ENCODE data around the gene ADCY5. TPM values are rescaled to one million over a fixed set of nuclear protein-coding genes. Genes with fewer than 3 reads are reported as not detected.

The ADCY5 gene
- total and polyA plus RNA-seq, 2 donors (not counting 1 experiment from before 2014, with no cell fraction given), result not detected

GRCh38 chr3:123338620-123339061, 110.2 kb downstream of the ADCY5 start:
- TF ChIP-seq CTCF (IDR thresholded peaks at IDR 0.05) (no peak), EZH2 (IDR thresholded peaks at IDR 0.05; ENCODE audit: borderline replicate concordance, insufficient read depth, low read depth, low read length, poor library complexity, severe bottlenecking) (no peak)
- intact Hi-C loops (cut with micrococcal nuclease), result no loop called here
- H3K4me1 Mint-ChIP-seq, result no peaks in the 10 kb centered on the region
- no peak for ATAC-seq (ENCODE audit: low read depth)
- Histone ChIP-seq H3K4me1 (ENCODE audit: control insufficient read depth in 2 of 2, insufficient read depth in 2 of 2, low read length in 2 of 2) (no peaks in the 10 kb centered on the region), H3K27ac (ENCODE audit: low read length in 2 of 2) (no peak overlapping the region), H3K9me3 (ENCODE audit: control extremely low read depth in 1 of 3, control insufficient read depth in 2 of 3, insufficient read depth in 1 of 3, low read length in 2 of 3) (no peaks in the 10 kb centered on the region), H4K20me1 (ENCODE audit: control insufficient read depth, insufficient read depth, low read length, poor library complexity, severe bottlenecking) (no peaks in the 10 kb centered on the region), H3K4me2 (replicated peaks; ENCODE audit: low read depth, low read length, poor library complexity, severe bottlenecking) (no peak overlapping the region), H3K9ac (ENCODE audit: low read length) (no peak overlapping the region), H3K4me3 (ENCODE audit: control extremely low read depth in 1 of 5, extremely low read depth in 1 of 5, insufficient read depth in 1 of 5, low read depth in 2 of 5, low read length in 4 of 5) (no peak overlapping the region), H3K36me3 (replicated peaks in 1 of 2; ENCODE audit: control extremely low read depth in 1 of 2, control insufficient read depth in 1 of 2, extremely low read depth in 1 of 2, insufficient read depth in 2 of 2, low read length in 1 of 2) (no peaks in the 10 kb centered on the region), H3K27me3 (replicated peaks in 1 of 4; ENCODE audit: control extremely low read depth in 1 of 4, control insufficient read depth in 3 of 4, insufficient read depth in 4 of 4, low read length in 3 of 4) (no peaks in the 10 kb centered on the region), H3K79me2 (ENCODE audit: control insufficient read depth, insufficient read depth, low read length) (no peaks in the 10 kb centered on the region), H2AFZ (ENCODE audit: insufficient read depth, low read depth, low read length, poor library complexity, severe bottlenecking) (no peak overlapping the region)
- WGBS (ENCODE audit: insufficient coverage), result 67% methylated on average over 5 of the region's 5 CpGs
- H3K4me3 Mint-ChIP-seq, result no peak overlapping the region
- no peaks in the 10 kb centered on the region for H3K9me3 Mint-ChIP-seq (ENCODE audit: insufficient read depth)
- CTCF ChIA-PET, result interaction anchor here (1.4 kb wide), 1 partner anchor 9 kb away, joined by 5 read pairs; no protein-coding TSS in a partner anchor
- DNase-seq, result no peak
- H3K27me3 Mint-ChIP-seq, result no peaks in the 10 kb centered on the region
- no peak overlapping the region for H3K27ac Mint-ChIP-seq
- POLR2A ChIA-PET, result no interaction called here

GRCh38 chr3:123337948-123338619, 110.8 kb downstream of the ADCY5 start:
- H3K9ac ChIP-seq (ENCODE audit: low read length), result no peak overlapping the region
- no peak overlapping the region for H2AFZ ChIP-seq (ENCODE audit: insufficient read depth, low read depth, low read length, poor library complexity, severe bottlenecking)
- no peak overlapping the region for H3K4me2 ChIP-seq (replicated peaks; ENCODE audit: low read depth, low read length, poor library complexity, severe bottlenecking)
- POLR2A ChIA-PET, result no interaction called here
- peaks cover 0 to 4% (median 0%) of the 10 kb centered on the region in 3 donors for H3K9me3 ChIP-seq (ENCODE audit: control extremely low read depth in 1 of 3, control insufficient read depth in 2 of 3, insufficient read depth in 1 of 3, low read length in 2 of 3)
- no peaks in the 10 kb centered on the region for H3K4me1 ChIP-seq (ENCODE audit: control insufficient read depth in 2 of 2, insufficient read depth in 2 of 2, low read length in 2 of 2)
- H4K20me1 ChIP-seq (ENCODE audit: control insufficient read depth, insufficient read depth, low read length, poor library complexity, severe bottlenecking), result no peaks in the 10 kb centered on the region
- no peak overlapping the region for H3K27ac ChIP-seq (ENCODE audit: low read length in 2 of 2)
- TF ChIP-seq CTCF (IDR thresholded peaks at IDR 0.05) (no peak), EZH2 (IDR thresholded peaks at IDR 0.05; ENCODE audit: borderline replicate concordance, insufficient read depth, low read depth, low read length, poor library complexity, severe bottlenecking) (no peak)
- DNase-seq (no peak), ATAC-seq (ENCODE audit: low read depth) (no peak)
- 75% methylated on average over 8 of the region's 8 CpGs for WGBS (ENCODE audit: insufficient coverage)
- H3K4me3 Mint-ChIP-seq, result no peak overlapping the region
- H3K4me1 Mint-ChIP-seq, result no peaks in the 10 kb centered on the region
- no peak overlapping the region for H3K4me3 ChIP-seq (ENCODE audit: control extremely low read depth in 1 of 5, extremely low read depth in 1 of 5, insufficient read depth in 1 of 5, low read depth in 2 of 5, low read length in 4 of 5)
- CTCF ChIA-PET, result interaction anchor here (1.4 kb wide), 1 partner anchor 8 kb away, joined by 5 read pairs; no protein-coding TSS in a partner anchor
- no peaks in the 10 kb centered on the region for H3K36me3 ChIP-seq (replicated peaks in 1 of 2; ENCODE audit: control extremely low read depth in 1 of 2, control insufficient read depth in 1 of 2, extremely low read depth in 1 of 2, insufficient read depth in 2 of 2, low read length in 1 of 2)
- no peaks in the 10 kb centered on the region for H3K79me2 ChIP-seq (ENCODE audit: control insufficient read depth, insufficient read depth, low read length)
- intact Hi-C loops (cut with micrococcal nuclease), result no loop called here
- H3K9me3 Mint-ChIP-seq (ENCODE audit: insufficient read depth), result no peaks in the 10 kb centered on the region
- no peaks in the 10 kb centered on the region for H3K27me3 Mint-ChIP-seq
- H3K27me3 ChIP-seq (replicated peaks in 1 of 4; ENCODE audit: control extremely low read depth in 1 of 4, control insufficient read depth in 3 of 4, insufficient read depth in 4 of 4, low read length in 3 of 4), result no peaks in the 10 kb centered on the region
- H3K27ac Mint-ChIP-seq, result no peak overlapping the region
